Stimulated activated effector memory CD8-positive, alpha-beta T cell treated with anti-CD3 and anti-CD28 coated beads, Interleukin-12 subunit alpha, Interleukin-12 subunit beta, amount 100 ng/mL, for 72 hours (primary cell): ENCODE measurements around the gene CNTLN.
"Not testable (repeated sequence)": the region's sequence is repeated elsewhere in the genome, so short reads cannot be mapped to it uniquely, and the experiment has no call there.

Experiments
- ATAC-seq: fragments of 150-1000 bp; cut with Tn5 transposase; 2 replicates; pipeline ENCODE4 v1.10.0; 2021
- DNase-seq, 2 donors: peaks; one replicate each; pipeline ENCODE4 v3.0.0; 2021 to 2022; ENCODE audit warnings: low spot score in 2 of 2
- H3K27ac Mint-ChIP-seq: one replicate; pipeline ENCODE4 v1.8.0; 2022; ENCODE audit warnings: mild to moderate bottlenecking, mixed read lengths
- H3K36me3 Mint-ChIP-seq: one replicate; pipeline ENCODE4 v1.8.0; 2022; ENCODE audit warnings: mild to moderate bottlenecking, mixed read lengths
- H3K4me1 Mint-ChIP-seq: one replicate; pipeline ENCODE4 v1.8.0; 2022; ENCODE audit warnings: mixed read lengths
- H3K4me3 Mint-ChIP-seq: one replicate; pipeline ENCODE4 v1.8.0; 2022; ENCODE audit warnings: mild to moderate bottlenecking, mixed read lengths
- H3K9me3 Mint-ChIP-seq: one replicate; pipeline ENCODE4 v1.8.0; 2022; ENCODE audit warnings: mixed read lengths

Gene CNTLN

GRCh38 chr9:17520268-17521064, 385.6 kb downstream of the CNTLN start:
- H3K9me3 Mint-ChIP-seq: peaks cover 16% of the 10 kb centered on the region
- H3K27ac Mint-ChIP-seq: no peak overlapping the region
- no peak for ATAC-seq
- no peaks in the 10 kb centered on the region for H3K36me3 Mint-ChIP-seq
- DNase-seq: no peak
- no peaks in the 10 kb centered on the region for H3K4me1 Mint-ChIP-seq
- H3K4me3 Mint-ChIP-seq: no peak overlapping the region

GRCh38 chr9:17521100-17521855, 386.4 kb downstream of the CNTLN start:
- ATAC-seq (no peak), DNase-seq (no peak)
- H3K4me3 Mint-ChIP-seq: no peak overlapping the region
- no peak overlapping the region for H3K27ac Mint-ChIP-seq
- H3K36me3 Mint-ChIP-seq: no peaks in the 10 kb centered on the region
- no peaks in the 10 kb centered on the region for H3K4me1 Mint-ChIP-seq
- peaks cover 9% of the 10 kb centered on the region for H3K9me3 Mint-ChIP-seq

- ATAC-seq, H3K4me1 Mint-ChIP-seq, H3K9me3 Mint-ChIP-seq, H3K27ac Mint-ChIP-seq, H3K36me3 Mint-ChIP-seq, DNase-seq, H3K4me3 Mint-ChIP-seq: not testable (repeated sequence)
Observed at GRCh38 chr9:17526726-17527125, 391.9 kb downstream of the CNTLN start.

GRCh38 chr9:17528859-17529258, 394.0 kb downstream of the CNTLN start:
- DNase-seq (no peak), ATAC-seq (no peak)
- Mint-ChIP-seq H3K9me3 (peaks cover 5% of the 10 kb centered on the region), H3K4me3 (no peak overlapping the region), H3K4me1 (no peaks in the 10 kb centered on the region), H3K36me3 (no peaks in the 10 kb centered on the region), H3K27ac (no peak overlapping the region)

GRCh38 chr9:17531642-17532254, 396.9 kb downstream of the CNTLN start:
- peaks cover 9% of the 10 kb centered on the region for H3K9me3 Mint-ChIP-seq
- ATAC-seq (no peak), DNase-seq (no peak)
- no peak overlapping the region for H3K4me3 Mint-ChIP-seq
- no peaks in the 10 kb centered on the region for H3K4me1 Mint-ChIP-seq
- no peaks in the 10 kb centered on the region for H3K36me3 Mint-ChIP-seq
- no peak overlapping the region for H3K27ac Mint-ChIP-seq

- H3K9me3 Mint-ChIP-seq: peaks cover 7% of the 10 kb centered on the region
- H3K4me1 Mint-ChIP-seq: no peaks in the 10 kb centered on the region
- H3K27ac Mint-ChIP-seq: no peak overlapping the region
- H3K4me3 Mint-ChIP-seq: no peak overlapping the region
- H3K36me3 Mint-ChIP-seq: no peaks in the 10 kb centered on the region
- DNase-seq (no peak), ATAC-seq (no peak)
Observed at GRCh38 chr9:17532461-17532860, 397.6 kb downstream of the CNTLN start.

GRCh38 chr9:17535176-17535575, 400.3 kb downstream of the CNTLN start:
- Mint-ChIP-seq H3K36me3 (no peaks in the 10 kb centered on the region), H3K9me3 (peaks cover 6% of the 10 kb centered on the region), H3K27ac (no peak overlapping the region), H3K4me1 (no peaks in the 10 kb centered on the region), H3K4me3 (no peak overlapping the region)
- no peak for DNase-seq
- no peak for ATAC-seq

GRCh38 chr9:17536027-17536426, 401.2 kb downstream of the CNTLN start:
- ATAC-seq (no peak), DNase-seq (no peak)
- Mint-ChIP-seq H3K27ac (no peak overlapping the region), H3K4me1 (no peaks in the 10 kb centered on the region), H3K4me3 (no peak overlapping the region), H3K9me3 (peaks cover 11% of the 10 kb centered on the region), H3K36me3 (no peaks in the 10 kb centered on the region)

- H3K36me3 Mint-ChIP-seq: no peaks in the 10 kb centered on the region
- no peak overlapping the region for H3K4me3 Mint-ChIP-seq
- no peak overlapping the region for H3K27ac Mint-ChIP-seq
- H3K9me3 Mint-ChIP-seq: peaks cover 7% of the 10 kb centered on the region
- no peaks in the 10 kb centered on the region for H3K4me1 Mint-ChIP-seq
- DNase-seq (no peak), ATAC-seq (no peak)
Observed at GRCh38 chr9:17551023-17551422, 416.2 kb downstream of the CNTLN start.
